GM12874 (cell line): ENCODE results near the gene ACTG2.

Experiments
- CTCF ChIP-seq: IDR thresholded peaks from 2 replicates; pipeline ENCODE4 v1.5.1; 2011; ENCODE audit warnings: low read depth, mild to moderate bottlenecking, control low read depth, low read length, moderate library complexity; ENCODE audit not compliant: insufficient read depth

The ACTG2 gene

DNA sequence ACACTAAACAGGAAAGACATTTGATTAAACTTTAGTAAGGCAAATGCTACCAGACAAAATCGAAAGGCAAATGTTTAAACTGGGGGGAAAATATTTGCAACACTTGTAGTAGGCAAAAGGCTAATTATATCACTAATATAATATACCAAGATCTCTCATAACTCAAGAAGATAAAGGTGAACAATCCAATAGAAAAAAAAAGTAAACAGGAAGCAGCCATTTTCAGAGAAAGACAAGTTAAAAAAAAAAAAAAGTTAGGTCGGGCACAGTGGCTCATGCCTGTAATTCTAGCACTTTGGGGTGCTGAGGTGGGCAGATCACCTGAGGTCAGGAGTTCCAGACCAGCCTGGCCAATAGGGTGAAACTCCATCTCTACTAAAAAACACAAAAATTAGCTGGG is 4.4 kb upstream of the ACTG2 start:
- no peak for TF ChIP-seq CTCF

DNA sequence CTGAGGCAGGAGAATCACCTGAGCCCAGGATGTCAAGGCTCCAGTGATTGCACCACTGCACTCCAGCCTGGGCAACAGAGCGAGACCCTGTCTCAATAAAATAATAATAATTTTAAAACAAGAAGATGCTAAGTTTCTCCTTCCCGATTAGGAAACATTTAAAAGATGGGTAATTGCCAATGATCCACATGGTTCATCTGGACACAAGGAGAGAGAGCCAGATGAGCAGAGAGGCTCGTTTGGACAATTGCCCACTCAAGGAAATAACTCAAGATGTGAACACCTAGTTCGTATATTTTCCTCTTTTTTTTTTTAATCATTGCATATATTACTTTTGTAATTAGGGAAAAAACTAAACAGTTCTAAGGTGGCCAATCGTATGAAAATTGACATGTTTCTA is 3.6 kb upstream of the ACTG2 start:
- no peak for TF ChIP-seq CTCF

- no peak for TF ChIP-seq CTCF
These were observed 2.3 kb upstream of the ACTG2 start for GRCh38 chr2:73890301-73891092.

DNA sequence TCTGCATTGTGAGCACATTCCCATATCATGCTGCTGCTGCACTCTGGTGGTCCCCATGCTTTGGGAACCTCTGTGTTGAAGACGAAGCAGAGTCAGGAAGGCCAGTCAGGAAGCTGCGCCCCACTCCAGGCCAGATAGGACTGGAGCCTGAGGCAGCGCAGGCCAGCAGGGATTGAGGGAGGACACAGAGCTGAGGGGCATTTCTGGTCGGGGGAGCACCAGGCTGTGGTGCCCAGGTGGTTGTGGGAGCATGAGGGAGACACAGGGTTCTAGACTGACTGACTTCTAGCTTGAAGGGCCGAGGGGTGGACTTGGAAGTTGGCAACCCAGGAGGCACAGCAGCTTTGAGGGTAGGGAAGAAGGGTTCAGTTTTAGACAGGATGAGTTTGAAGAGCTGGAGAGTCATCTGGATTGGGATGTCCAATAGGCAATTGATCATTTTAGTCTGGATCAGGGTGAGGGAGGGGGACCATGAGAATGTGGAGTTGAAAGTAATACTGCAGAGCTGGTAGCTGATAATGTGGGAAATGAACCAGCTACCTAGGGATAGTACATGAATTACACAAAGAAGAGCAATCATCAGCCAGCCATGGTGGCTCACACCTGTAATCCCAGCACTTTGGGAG is 1.4 kb upstream of the ACTG2 start:
- no peak for TF ChIP-seq CTCF

DNA sequence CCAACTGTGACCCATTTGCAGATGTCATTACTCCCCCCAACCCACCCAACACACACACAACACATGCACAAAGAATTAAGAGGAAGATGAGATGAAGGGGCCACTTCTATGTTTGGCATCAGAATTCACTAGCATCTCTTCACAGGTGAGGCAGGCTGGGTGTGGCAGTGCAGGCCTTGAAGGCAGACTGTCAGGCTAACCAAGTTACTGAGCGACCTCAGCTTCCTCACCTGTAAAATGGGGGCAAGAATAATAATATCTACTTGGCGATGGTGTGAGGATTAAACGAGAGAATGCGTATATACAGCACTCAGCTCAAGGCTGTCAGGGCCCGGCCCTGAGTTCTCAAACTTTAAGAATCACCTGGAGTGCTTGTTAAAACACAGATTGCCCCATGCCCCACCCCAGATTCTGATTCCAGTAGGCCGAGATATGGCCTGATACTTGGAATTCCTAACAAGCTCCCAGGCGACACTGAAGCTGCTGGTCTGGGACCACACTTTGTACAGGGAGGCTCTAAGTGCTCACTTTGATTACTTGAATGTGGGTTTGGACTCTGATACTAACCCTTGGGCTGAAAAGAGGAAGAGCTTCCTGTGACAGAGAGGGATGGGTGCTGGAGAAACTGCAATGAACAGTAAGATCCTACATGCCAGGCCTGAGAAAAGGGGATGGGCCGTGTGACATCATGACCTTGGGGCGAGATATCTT is 1.1 kb downstream of the ACTG2 start:
- TF ChIP-seq CTCF = no peak

DNA sequence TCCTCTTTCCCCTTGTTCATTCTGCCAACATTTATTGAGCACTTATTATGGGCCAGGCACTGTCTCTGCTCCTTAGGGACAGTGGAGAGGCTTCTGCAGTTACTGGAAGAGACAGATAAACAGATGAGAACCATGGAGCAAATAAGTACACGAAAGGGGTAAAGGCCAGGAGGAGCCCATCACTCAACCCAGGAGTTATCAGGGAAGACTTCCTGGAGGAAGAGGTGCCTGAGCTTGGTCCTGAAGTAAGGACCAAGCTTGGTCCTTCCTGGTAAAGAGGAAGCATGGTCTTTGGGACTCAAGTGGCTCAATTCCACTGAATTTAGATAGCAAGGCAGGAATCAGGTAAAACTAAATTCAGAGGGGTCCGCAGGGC is 1.7 kb downstream of the ACTG2 start:
- no peak for TF ChIP-seq CTCF

GRCh38 chr2:73894877-73895276 is 2.1 kb downstream of the ACTG2 start:
- no peak for TF ChIP-seq CTCF
